ENCODE measurements around the gene TBCK.

- TF ChIP-seq POLR2AphosphoS5 (IDR thresholded peaks at IDR 0.05; ENCODE audit: low read depth, low read length), result no peak
- TF ChIP-seq TAF1 (IDR thresholded peaks at IDR 0.05; ENCODE audit: low read depth, low read length), result no peak
- no peak for TF ChIP-seq POLR2A (IDR thresholded peaks at IDR 0.05; ENCODE audit: low read depth, low read length)
- no peak for TF ChIP-seq SPI1 (IDR thresholded peaks at IDR 0.05; ENCODE audit: low read depth, low read length)
- no peak for TF ChIP-seq PAX5 (IDR thresholded peaks at IDR 0.05; ENCODE audit: insufficient read depth, low read length, severe bottlenecking)
- TF ChIP-seq POU2F2 (IDR thresholded peaks at IDR 0.05; ENCODE audit: low read depth, low read length), result no peak
These were observed 84.1 kb downstream of the TBCK start for GRCh38 chr4:106231931-106232330.
